Measurements from ENCODE around the gene HTT.

Gene HTT

GRCh38 chr4:3288571-3289094, 214.2 kb downstream of the HTT start:
- DNase-seq (ENCODE audit: low read depth in 2 of 2), result no peak

DNA sequence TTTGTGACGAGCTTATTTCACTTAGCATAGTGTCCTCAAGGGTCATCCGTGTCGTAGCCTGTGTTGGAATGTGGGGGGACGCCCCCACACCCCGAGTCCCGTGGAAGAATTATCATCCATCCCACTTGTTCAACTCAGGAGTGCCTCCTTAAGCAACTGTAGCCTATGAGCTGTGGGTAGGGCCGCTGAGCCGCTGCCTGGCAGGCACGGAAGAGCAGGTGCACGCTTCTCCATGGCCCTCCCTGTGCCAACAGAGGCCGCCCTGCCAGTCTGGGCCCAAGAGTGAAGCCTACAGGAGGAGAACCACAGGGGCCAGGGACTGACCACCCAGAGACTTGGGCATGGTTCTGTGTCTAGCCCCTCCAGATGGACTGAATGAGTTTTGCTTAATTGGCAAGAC, 216.0 kb downstream of the HTT start:
- DNase-seq (ENCODE audit: low read depth in 2 of 2), result no peak

- DNase-seq (ENCODE audit: low read depth in 2 of 2), result no peak
These were observed 216.4 kb downstream of the HTT start for GRCh38 chr4:3290889-3291321.

DNA sequence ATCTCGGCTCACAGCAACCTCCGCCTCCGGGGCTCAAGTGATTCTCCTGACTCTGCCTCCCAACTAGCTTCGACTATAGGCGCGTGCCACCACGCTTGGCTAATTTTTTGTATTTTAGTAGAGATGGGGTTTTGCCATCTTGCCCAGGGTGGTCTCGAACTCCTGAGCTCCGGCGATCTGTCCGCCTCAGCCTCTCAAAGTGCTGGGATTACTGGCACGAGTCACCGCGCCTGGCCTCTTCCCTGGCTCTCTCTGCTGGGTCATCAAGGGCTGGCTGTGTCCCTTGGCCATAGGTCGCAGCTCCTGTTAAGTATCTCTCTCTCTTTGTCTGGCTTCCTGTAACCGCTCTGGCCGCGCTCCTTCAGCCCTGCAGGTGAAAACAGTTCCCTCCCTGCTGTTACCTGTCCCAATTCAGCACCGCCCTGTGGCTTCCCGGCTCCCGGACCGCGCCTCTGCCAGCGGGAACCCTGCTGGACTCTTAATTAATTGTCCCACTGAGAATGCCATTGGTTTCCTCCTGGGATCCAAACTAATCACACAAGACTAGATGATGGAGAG, 217.0 kb downstream of the HTT start:
- no peak for DNase-seq (ENCODE audit: low read depth in 2 of 2)

DNA sequence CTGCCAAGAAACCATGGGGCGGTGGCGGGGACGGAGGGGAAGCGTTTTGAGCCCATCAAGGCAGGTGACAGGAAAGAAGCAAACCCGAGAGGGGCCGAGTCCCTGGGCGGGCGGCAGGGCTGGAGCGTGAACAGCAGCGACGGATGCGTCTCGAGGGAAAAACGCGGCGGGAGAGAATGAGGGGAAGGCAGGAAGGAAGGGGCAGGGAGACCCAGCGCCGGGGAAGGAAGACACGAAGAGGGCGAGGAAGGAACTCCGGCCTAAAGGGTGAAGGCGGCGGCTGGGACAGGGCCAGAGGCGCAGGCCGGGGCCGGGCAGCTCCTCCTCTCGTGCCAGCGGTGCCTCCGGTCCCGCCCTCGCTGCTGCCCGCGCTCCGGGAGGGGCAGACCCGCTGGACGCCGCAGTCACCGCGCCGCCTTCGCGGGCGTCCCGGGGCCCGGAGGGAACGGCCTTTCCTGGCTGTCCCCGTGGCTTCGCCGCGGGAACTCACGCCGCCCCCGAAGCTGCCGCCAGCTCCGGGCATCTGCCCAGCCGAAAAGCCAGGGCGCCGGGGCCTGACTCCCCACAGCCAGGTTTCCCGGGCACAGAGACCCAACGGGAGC, 217.6 kb downstream of the HTT start:
- peak in 1 of 2 donors; percentile 22 for DNase-seq (ENCODE audit: low read depth in 2 of 2)

DNA sequence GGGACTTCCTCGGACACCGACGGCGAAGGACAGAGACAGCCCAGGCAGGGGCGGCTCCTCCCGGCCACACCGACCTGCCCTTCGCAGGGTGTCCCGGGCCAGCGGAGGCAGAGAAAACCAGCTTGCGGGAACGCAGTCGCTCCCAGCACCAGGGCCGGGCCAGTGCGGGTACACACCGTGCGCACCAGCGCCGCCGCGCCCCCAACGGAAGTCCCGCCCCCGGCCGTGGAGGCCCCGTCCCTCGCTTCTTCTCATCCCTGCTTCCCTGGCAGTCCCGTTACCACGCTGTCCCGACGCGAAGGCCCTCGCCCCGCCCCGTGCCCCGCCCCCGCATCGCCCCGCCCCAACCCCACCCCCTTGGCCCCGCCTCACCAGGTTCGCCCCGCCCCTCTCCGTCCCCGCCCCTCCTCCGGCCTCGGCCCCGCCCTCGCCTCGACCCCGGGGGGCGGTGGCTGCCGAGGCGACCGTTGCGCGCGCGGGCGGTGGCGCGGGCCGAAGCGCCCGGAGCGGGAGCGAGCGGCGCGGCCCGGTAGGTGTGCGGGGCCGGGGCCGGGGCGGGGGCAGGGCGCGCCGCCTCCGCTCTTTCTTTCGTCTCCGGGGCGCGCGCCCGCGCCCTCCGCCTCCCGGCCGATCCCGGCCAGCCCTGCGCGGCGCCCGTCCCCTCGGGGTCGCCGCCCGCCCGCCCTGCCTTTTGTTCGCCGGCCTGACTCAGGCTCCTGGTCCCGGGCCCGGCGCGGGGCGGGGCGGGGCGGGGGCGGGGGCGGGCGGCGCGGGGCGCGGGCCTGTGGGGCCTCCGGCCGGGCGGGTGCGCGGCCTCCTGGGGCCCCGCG, 218.3 kb downstream of the HTT start, which contains the start of gene RGS12:
Gene RGS12, plus strand, starts transcription at position 451 of the 830 bp plus-strand sequence. CDS start 23,150 bp downstream, outside the sequence.
- DNase-seq (ENCODE audit: low read depth in 2 of 2), result peak; percentile 81 to 90

All from stimulated activated CD4-positive, alpha-beta T cell treated with anti-CD3 and anti-CD28 coated beads, Interleukin-4, amount 100 ng/mL, for 48 hours (primary cell).